ENCODE results near the gene SGPP2.

The SGPP2 gene

GRCh38 chr2:222592176-222592575 is 167.8 kb downstream of the SGPP2 start:
- DNase-seq, result no peak

- no peak for DNase-seq
Observed at GRCh38 chr2:222594679-222595078, 170.3 kb downstream of the SGPP2 start.

- no peak for DNase-seq
Observed at GRCh38 chr2:222595581-222595980, 171.2 kb downstream of the SGPP2 start.

GRCh38 chr2:222598611-222599010 is 174.3 kb downstream of the SGPP2 start:
- DNase-seq, result no peak

- DNase-seq, result no peak
Observed at GRCh38 chr2:222603501-222603900, 179.2 kb downstream of the SGPP2 start.

- no peak for DNase-seq
Observed at GRCh38 chr2:222604749-222605515, 180.6 kb downstream of the SGPP2 start.

- no peak for DNase-seq
Observed at GRCh38 chr2:222606306-222606705, 182.0 kb downstream of the SGPP2 start.

GRCh38 chr2:222608081-222608480 is 183.7 kb downstream of the SGPP2 start:
- no peak for DNase-seq

- no peak for DNase-seq
Observed at GRCh38 chr2:222609381-222609780, 185.0 kb downstream of the SGPP2 start.
